Esophagus muscularis mucosa (tissue), 3 donors: ENCODE results near the gene CD1C.

Source experiments
- CTCF ChIP-seq, 3 experiments: fragments of 200-600 bp in 2 of 3; fragments of 450-650 bp in 1 of 3; sonication (generic) in 2 of 3; IDR thresholded peaks; one replicate each; pipeline ENCODE4 v1.5.1; 2017 to 2019; ENCODE audit warnings: antibody characterized with exemption in 3 of 3, mild to moderate bottlenecking in 2 of 3, moderate library complexity in 1 of 3
- POLR2A ChIP-seq: fragments of 450-650 bp; IDR thresholded peaks from one replicate; pipeline ENCODE4 v1.6.1; 2017; ENCODE audit warnings: antibody characterized with exemption, moderate library complexity, mild to moderate bottlenecking, low read depth

GRCh38 chr1:158329300-158329699 lies 39.6 kb downstream of the CD1C start:
- TF ChIP-seq CTCF (IDR thresholded peaks at IDR 0.05), result no peak
- TF ChIP-seq POLR2A, result no peak
